ENCODE results near the gene GRIK5.

GRIK5 gene

DNA sequence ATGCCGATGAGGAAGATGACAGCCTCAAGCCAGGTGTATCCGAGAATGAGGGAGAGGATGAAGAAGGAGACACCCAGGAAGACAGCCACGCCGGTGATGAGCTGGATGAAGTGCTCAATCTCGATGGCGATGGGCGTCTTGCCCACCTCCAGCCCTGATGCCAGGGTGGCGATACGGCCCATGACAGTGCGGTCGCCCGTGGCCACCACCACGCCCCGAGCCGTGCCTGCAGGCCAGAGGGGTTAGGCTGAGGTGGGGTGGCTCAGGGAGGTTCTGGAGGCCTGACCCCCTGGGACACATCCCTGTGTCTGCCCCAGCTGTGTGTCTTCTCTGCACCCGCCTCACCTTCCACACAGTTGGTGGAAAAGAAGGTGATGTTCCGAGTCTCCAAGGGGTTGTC is 85.0 kb downstream of the GRIK5 start:
- DNase-seq, result no peak

DNA sequence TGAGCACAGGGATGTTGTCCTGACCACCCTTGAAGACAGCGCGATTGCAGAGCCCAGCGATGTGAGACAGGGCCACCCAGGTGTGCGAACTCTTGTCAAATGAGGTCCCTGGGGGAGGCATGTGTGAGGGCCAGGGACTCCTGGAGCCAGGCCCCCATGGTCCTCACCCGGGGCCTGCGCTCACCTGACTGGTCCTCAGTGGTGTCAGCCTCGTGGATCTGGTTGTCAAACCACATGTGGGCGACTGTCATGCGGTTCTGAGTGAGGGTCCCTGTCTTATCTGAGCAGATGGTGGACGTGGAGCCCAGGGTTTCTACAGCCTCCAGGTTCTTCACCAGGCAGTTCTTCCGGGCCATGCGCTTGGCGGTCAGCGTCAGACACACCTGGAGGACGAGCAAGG is 88.3 kb downstream of the GRIK5 start:
- DNase-seq, result no peak

DNA sequence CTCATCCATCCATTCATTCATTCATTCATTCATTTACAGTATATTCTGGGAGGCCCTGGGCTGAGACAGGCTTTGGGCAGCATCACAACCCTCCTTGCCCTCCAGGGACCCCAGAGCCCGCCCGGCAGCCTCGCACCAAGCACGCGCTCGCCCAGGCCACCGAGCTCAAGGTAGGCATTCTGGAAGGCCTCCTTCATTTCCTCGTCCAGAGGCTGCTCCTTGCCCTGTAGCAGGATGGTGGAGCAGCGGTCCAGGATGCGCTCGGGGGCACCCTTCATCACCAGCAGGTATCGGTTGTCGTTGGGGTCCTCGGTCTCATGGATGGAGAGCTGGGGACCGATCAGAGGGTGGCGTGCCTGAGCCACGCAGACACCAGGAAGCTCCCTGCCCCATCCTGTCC is 91.5 kb downstream of the GRIK5 start:
- no peak for DNase-seq

- DNase-seq, result no peak
Observed at GRCh38 chr19:41977916-41978315, 92.1 kb downstream of the GRIK5 start.

DNA sequence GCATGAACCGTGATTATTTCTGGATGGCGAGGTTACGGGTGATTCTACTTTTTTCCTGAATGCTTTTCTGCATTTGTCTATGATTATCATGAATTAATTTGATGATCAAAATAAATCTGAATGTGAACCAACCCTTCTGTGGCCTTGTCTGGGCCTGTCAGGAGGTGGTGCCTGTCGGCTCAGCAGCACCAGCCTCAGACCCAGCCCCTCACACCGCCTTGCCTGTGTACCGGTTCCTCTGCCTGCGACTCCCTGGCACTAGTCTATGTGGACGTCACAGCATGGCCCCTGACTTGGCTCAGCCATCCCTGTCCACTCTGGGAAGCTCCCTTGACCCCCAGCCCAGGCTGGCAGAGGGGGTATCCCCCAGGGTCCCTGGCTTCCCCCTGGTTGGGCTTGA is 95.4 kb downstream of the GRIK5 start:
- no peak for DNase-seq

DNA sequence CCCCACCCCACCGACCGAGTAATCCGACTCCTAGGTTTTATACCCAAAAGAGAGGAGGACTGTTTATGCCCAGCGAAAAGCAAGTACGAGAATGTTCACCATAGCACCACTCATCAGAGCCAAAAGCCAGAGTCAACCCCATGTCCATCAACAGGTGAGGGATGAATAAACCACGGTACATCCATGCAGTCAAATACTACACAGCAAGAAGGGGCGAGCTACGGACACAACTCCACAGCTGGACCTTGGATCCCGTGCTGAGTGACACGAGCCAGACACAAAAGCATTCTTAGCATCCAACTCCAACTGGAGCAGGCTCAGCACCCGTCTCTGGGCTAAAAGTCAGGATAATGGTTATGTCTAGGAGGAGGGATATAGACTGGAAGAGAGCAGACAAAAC is 98.6 kb downstream of the GRIK5 start:
- DNase-seq, result no peak

GRCh38 chr19:41969772-41970458 is 100.1 kb downstream of the GRIK5 start:
- DNase-seq, result no peak

DNA sequence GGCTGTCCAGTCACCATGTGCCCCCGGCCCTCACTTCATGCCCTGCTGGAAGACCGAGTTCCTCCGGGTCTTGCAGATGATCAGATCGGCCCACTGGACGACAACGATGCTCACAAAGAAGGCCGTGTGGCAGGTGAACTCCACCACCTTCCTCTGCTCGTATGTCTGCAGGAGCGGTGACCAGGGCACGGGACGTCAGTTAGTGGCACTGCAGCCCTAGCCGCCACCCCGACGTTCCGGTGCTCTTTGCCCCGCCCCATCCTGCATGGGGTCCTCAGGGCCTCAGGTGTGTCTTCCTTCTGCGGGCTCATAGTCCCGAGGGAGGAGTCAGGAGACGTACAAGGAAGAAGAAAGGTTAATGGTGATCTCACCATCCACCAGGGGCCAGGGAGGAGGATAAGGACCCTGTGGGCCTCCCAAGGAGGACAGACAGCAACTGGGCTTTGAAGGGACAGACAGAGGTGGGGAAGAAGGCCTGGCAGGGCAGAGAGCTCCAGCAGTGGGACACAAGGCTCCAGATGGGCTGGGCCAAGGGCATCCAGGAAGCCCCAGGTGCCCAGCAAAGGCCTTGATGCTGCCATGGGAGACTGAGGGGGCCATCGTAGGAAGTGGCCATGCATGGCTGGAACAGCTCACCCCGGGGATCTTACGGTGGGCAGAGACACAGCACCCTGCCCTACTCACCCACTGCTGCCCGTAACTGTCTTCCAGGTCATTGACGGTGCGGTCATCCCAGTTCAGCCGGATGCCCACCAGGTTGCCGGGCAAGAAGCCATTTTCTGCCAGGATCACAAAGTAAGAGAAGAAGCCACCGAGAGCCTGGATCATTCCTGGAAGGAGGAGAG is 101.0 kb downstream of the GRIK5 start:
- DNase-seq, result no peak

- no peak for DNase-seq
Observed at GRCh38 chr19:41967054-41967783, 102.8 kb downstream of the GRIK5 start.

- DNase-seq, result no peak
Observed at GRCh38 chr19:41965106-41965505, 104.9 kb downstream of the GRIK5 start.

DNA sequence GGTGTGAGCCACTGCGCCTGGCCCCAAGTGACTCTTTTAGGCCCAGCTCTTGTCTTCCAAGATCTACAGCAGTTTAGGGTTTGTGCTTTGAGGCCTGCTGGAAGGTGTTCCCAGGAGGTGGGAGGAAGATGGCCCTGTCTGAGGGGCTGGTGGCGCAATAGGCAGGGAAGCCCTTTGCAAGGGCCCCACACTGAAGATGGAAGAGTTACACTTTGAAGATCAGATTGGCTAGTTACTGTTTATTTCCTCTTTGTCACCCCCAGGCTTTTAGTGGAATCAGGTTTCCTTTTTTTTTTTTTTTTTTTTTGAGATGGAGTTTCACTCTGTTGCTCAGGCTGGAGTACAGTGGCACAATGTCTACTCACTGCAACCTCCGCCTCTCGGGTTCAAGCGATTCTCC is 109.0 kb downstream of the GRIK5 start:
- no peak for DNase-seq

- peak; percentile 91 for DNase-seq
Observed at GRCh38 chr19:41959056-41960053, 110.7 kb downstream of the GRIK5 start, which contains the start of gene RABAC1. Gene RABAC1 (minus strand): TSS chr19:41959321. CDS start chr19:41959292, 29 bp downstream.

- peak; percentile 92 for DNase-seq
Observed at GRCh38 chr19:41958367-41959055, 111.5 kb downstream of the GRIK5 start.

- peak; percentile 42 for DNase-seq
Observed at GRCh38 chr19:41957838-41958366, 112.1 kb downstream of the GRIK5 start.

DNA sequence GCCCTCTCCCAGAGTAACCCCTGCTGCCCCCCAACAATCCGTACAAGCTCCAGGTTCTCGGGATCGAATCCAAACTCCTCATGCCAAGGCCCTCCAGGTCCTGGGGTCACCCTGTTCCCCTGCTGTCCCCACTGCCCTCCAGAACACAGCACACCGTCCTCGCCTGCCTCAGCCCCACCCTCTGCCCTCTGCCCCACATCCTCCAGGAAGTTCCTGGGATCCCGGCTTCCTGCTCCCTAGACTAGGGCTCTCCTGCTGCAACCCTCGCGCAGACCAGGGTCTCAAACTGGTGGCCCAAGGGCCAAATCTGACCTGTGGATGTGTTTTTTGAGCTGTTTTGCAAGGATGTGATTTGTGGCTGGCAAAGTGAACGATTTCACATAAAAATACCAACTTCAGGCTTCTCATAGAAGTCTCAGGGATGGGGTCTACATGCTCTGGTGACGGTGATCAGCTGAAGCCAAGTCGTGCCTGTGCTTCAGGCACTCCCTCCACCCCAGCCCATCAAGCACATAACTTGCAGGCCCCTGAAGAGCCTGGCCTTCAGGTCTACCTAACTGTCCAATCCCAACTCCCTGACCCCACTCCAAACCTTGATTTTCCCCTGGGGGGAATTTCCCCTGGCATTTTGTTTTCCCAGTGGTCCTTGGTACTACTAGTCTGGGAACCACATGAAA is 112.7 kb downstream of the GRIK5 start:
- DNase-seq, result no peak

DNA sequence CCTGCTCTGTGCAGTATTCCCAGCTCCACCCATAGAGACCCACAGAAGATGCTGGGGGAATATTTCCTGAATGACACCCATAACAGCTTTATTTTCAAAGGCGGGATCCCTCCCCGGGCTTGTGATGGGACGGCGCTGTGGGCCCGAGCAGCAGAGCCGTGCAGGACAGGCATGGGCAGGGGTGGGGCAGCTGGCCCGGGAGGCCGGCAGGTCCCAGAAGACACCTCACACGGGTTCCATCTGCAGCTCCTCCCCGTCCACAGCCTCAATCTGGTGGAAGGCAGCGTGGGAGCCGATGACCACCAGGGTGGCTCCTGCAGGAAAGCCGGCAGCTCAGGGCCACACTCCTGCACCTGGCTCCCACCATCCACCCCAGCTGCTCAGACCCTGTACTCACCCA is 113.4 kb downstream of the GRIK5 start:
- DNase-seq, result no peak

GRCh38 chr19:41955521-41955920 is 114.5 kb downstream of the GRIK5 start:
- DNase-seq, result no peak

DNA sequence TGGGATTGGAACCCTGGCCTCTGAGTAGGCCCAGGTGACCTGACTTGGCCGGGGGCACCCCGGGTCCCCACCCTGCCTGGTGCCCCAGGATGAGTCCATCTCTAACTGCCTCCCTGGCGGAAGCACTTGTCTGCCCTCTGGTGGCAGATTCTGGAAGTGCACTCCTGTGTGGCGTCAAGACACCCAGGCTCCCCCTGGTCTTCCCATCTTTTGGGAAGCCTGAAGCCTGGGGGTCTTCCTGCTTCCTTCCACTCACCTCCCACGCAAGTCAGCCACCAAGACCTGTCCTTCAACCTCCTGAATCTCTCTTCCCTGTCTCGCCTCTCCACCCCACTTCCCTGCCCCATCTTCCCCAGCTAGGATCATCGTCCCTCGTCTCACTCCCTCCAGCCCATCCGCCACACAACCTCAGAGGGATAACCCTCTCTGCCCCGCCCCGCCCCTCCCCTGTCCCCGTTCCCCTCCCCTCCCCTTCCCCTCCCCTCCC is 118.3 kb downstream of the GRIK5 start:
- peak; percentile 93 for DNase-seq
